Stomach (tissue), 9 donors: ENCODE results near the gene ITGB5. TPM values are rescaled to one million over a fixed set of nuclear protein-coding genes. Genes with fewer than 3 reads are reported as not detected.

Source experiments
- DNase-seq, 2 donors: peaks; one replicate each; pipeline versions ENCODE4 v3.0.0 to v3.0.0-alpha.2; 2013 to 2019
- H3K27ac ChIP-seq, 5 donors: fragments of 200-600 bp in 4 of 5; sonication (generic) in 4 of 5; one replicate each; pipeline ENCODE4 v1.5.1; 2013 to 2019; ENCODE audit warnings: mild to moderate bottlenecking in 1 of 5, moderate library complexity in 1 of 5
- H3K27me3 ChIP-seq, 3 donors: fragments of 200-600 bp; sonication (generic); one replicate each; pipeline ENCODE4 v1.5.1; 2017 to 2019; ENCODE audit warnings: mixed run types in 1 of 3
- H3K36me3 ChIP-seq, 4 donors: fragments of 200-600 bp; sonication (generic); 1 replicate in 3 of 4; 2 replicates in 1 of 4; pipeline ENCODE4 v1.5.1; 2016 to 2019
- H3K4me1 ChIP-seq, 4 donors: fragments of 200-600 bp; sonication (generic); one replicate each; pipeline ENCODE4 v1.5.1; 2016 to 2019
- H3K4me3 ChIP-seq, 4 donors: fragments of 200-600 bp; sonication (generic) in 3 of 4; one replicate each; pipeline ENCODE4 v1.5.1; 2016 to 2019; ENCODE audit warnings: mild to moderate bottlenecking in 1 of 4
- H3K9me3 ChIP-seq, 4 donors: fragments of 200-600 bp; sonication (generic); one replicate each; pipeline ENCODE4 v1.5.1; 2016 to 2019
- EP300 ChIP-seq: sonication (generic); formaldehyde crosslinking; IDR thresholded peaks from one replicate; pipeline ENCODE4 v1.6.1; 2017; ENCODE audit warnings: antibody characterized with exemption
- POLR2A ChIP-seq, 4 donors: fragments of 450-650 bp; IDR thresholded peaks; one replicate each; pipeline ENCODE4 v1.6.1; 2016; ENCODE audit warnings: antibody characterized with exemption in 4 of 4, control low read depth in 2 of 4, mild to moderate bottlenecking in 1 of 4, moderate library complexity in 1 of 4
- POLR2AphosphoS5 ChIP-seq, 3 donors: sonication (generic); formaldehyde crosslinking; IDR thresholded peaks; one replicate each; pipeline ENCODE4 v1.6.1; 2016; ENCODE audit warnings: antibody characterized with exemption in 3 of 3
- WGBS, 5 donors: extraction: QIAGEN DNeasy Blood & Tissue Kit in 3 of 5; methylation state at CpG; one replicate each; pipeline versions ENCODE4 v1.1.5 to v1.1.7; 2013 to 2018; 5-methylcytosine and 5-hydroxymethylcytosine counted together
- intact Hi-C: fragments of 100-400 bp; cut with DNase I; formaldehyde crosslinking; loops from one replicate; pipeline ENCODE4 v1.15.1; 2023; ENCODE audit warnings: low total_unique reads
- polyA plus RNA-seq, 3 donors: library from polyadenylated mRNA; stranded (reverse); fragments of 200-250 nt; gene quantifications; one replicate each; pipeline ENCODE4 v1.2.3, GENCODE V29; 2013
- total RNA-seq, 5 donors: library from RNA; depleted of rRNA; stranded (reverse); fragments of >200 nt; gene quantifications; one replicate each; pipeline versions ENCODE4 v1.1.0 to v1.2.3, GENCODE V29; 2014 to 2016
- TF ChIP-seq, protein P1 (sequence below), 7 experiments: fragments of 450-650 bp in 4 of 7; fragments of 200-600 bp in 3 of 7; sonication (generic) in 3 of 7; IDR thresholded peaks; one replicate each; pipeline ENCODE4 v1.5.1; 2016 to 2019; ENCODE audit warnings: antibody characterized with exemption in 7 of 7, control low read depth in 2 of 7, mild to moderate bottlenecking in 1 of 7
- donor health status: healthy with polysubstance abuse.
- donor health status: Bipolar disorder and iron deficiency.
- donor health status: healthy.

Gene ITGB5
- total and polyA plus RNA-seq, 8 donors = 8.2 to 205 (median 54.1) TPM

- intact Hi-C loops = no loop called here
- TF ChIP-seq, protein P1, sequence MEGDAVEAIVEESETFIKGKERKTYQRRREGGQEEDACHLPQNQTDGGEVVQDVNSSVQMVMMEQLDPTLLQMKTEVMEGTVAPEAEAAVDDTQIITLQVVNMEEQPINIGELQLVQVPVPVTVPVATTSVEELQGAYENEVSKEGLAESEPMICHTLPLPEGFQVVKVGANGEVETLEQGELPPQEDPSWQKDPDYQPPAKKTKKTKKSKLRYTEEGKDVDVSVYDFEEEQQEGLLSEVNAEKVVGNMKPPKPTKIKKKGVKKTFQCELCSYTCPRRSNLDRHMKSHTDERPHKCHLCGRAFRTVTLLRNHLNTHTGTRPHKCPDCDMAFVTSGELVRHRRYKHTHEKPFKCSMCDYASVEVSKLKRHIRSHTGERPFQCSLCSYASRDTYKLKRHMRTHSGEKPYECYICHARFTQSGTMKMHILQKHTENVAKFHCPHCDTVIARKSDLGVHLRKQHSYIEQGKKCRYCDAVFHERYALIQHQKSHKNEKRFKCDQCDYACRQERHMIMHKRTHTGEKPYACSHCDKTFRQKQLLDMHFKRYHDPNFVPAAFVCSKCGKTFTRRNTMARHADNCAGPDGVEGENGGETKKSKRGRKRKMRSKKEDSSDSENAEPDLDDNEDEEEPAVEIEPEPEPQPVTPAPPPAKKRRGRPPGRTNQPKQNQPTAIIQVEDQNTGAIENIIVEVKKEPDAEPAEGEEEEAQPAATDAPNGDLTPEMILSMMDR (IDR thresholded peaks at IDR 0.05) = no peak
- WGBS, 5 donors = 57 to 73% (median 66%) methylated on average over 4 of the region's 4 CpGs
- Histone ChIP-seq H3K9me3 (no peaks in the 10 kb centered on the region), H3K27me3 (no peaks in the 10 kb centered on the region), H3K4me1 (peaks cover 30 to 49% (median 43%) of the 10 kb centered on the region in 4 donors), H3K36me3 (peaks cover 0 to 21% (median 3%) of the 10 kb centered on the region in 4 donors), H3K27ac (peak overlapping the region in 3 of 5 donors; percentile 84 to 88 (median 84)), H3K4me3 (no peak overlapping the region)
- peak in 1 of 2 donors; percentile 54 for DNase-seq
Observed at GRCh38 chr3:124810970-124811369, 76.2 kb downstream of the ITGB5 start.

- TF ChIP-seq, protein P1 (IDR thresholded peaks at IDR 0.05) = no peak
- TF ChIP-seq EP300 = no peak
- TF ChIP-seq POLR2AphosphoS5 (IDR thresholded peaks at IDR 0.05) = no peak
- no peak for TF ChIP-seq POLR2A (IDR thresholded peaks at IDR 0.05)
- H3K4me1 ChIP-seq = peaks cover 18 to 38% (median 29%) of the 10 kb centered on the region in 4 donors
- WGBS, 5 donors = 62 to 77% (median 74%) methylated on average over 3 of the region's 3 CpGs
- H3K27me3 ChIP-seq = no peaks in the 10 kb centered on the region
- H3K4me3 ChIP-seq = no peak overlapping the region
- H3K36me3 ChIP-seq = peaks cover 0 to 11% (median 4%) of the 10 kb centered on the region in 4 donors
- DNase-seq = no peak
- no peak overlapping the region for H3K27ac ChIP-seq
- H3K9me3 ChIP-seq = no peaks in the 10 kb centered on the region
- intact Hi-C loops = no loop called here
Observed at GRCh38 chr3:124809039-124809438, 78.1 kb downstream of the ITGB5 start.

DNA sequence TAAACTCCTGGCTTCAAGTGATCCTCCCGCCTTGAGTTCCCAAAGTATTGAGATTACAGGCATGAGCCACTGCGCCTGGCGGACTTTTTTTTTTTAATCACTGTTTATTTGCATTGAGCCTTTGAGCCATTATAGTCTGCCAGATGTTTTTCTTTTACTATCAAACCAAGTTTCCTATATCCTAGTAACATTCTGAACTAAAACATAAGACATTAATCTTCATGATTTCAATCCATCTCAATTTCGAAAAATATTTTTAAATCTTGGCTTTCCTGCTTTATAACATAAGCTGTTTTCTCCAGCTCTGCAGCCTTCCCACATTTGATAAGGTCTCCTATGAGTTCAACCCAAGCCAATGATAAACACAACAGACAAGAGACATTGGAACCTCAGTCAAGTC lies 81.5 kb downstream of the ITGB5 start:
- intact Hi-C loops = no loop called here
- peaks cover 4 to 15% (median 10%) of the 10 kb centered on the region in 4 donors for H3K4me1 ChIP-seq
- no peaks in the 10 kb centered on the region for H3K9me3 ChIP-seq
- no peak overlapping the region for H3K4me3 ChIP-seq
- no peaks in the 10 kb centered on the region for H3K27me3 ChIP-seq
- WGBS, 5 donors = 81 to 95% (median 89%) methylated on average over 4 of the region's 4 CpGs
- TF ChIP-seq POLR2A (IDR thresholded peaks at IDR 0.05) = no peak
- TF ChIP-seq, protein P1 (IDR thresholded peaks at IDR 0.05) = no peak
- no peak for TF ChIP-seq POLR2AphosphoS5 (IDR thresholded peaks at IDR 0.05)
- no peak for TF ChIP-seq EP300
- DNase-seq = no peak
- H3K36me3 ChIP-seq = peaks cover 5 to 23% (median 15%) of the 10 kb centered on the region in 4 donors
- H3K27ac ChIP-seq = no peak overlapping the region

DNA sequence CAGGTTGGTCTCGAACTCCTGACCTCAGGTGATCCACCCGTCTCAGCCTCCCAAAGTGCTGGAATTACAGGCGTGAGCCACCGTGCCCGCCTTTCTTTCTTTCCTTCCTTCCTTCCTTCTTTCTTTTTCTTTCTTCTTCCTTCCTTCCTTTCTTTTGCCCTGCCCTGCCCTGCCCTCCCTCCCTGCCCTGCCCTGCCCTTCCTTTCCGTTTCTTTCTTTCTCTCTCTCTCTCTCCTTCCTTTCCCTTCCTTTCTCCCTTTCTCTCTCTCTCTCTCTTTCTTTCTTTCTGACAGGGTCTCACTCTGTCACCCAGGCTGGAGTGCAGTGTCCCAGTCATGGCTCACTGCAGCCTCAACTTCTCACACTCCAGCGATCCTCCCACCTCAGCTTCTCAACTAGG lies 82.3 kb downstream of the ITGB5 start:
- peaks cover 7 to 21% (median 12%) of the 10 kb centered on the region in 4 donors for H3K4me1 ChIP-seq
- no peaks in the 10 kb centered on the region for H3K9me3 ChIP-seq
- no peak overlapping the region for H3K27ac ChIP-seq
- H3K4me3 ChIP-seq = no peak overlapping the region
- no peaks in the 10 kb centered on the region for H3K27me3 ChIP-seq
- H3K36me3 ChIP-seq = peaks cover 5 to 23% (median 15%) of the 10 kb centered on the region in 4 donors
- DNase-seq = no peak
- 80 to 86% (median 84%) methylated on average over 7 of the region's 7 CpGs for WGBS, 5 donors
- TF ChIP-seq EP300 (no peak), POLR2A (IDR thresholded peaks at IDR 0.05) (no peak), POLR2AphosphoS5 (IDR thresholded peaks at IDR 0.05) (no peak)
- TF ChIP-seq, protein P1 (IDR thresholded peaks at IDR 0.05) = no peak
- intact Hi-C loops = no loop called here
